Measurements from ENCODE around the gene PLCH1. TPM values are rescaled to one million over a fixed set of nuclear protein-coding genes. Genes with fewer than 3 reads are reported as not detected.
"Not testable (repeated sequence)": the region's sequence is repeated elsewhere in the genome, so short reads cannot be mapped to it uniquely, and the experiment has no call there.

PLCH1 gene
- total RNA-seq, 1 donor from 2014 or later = 14.0 TPM

DNA sequence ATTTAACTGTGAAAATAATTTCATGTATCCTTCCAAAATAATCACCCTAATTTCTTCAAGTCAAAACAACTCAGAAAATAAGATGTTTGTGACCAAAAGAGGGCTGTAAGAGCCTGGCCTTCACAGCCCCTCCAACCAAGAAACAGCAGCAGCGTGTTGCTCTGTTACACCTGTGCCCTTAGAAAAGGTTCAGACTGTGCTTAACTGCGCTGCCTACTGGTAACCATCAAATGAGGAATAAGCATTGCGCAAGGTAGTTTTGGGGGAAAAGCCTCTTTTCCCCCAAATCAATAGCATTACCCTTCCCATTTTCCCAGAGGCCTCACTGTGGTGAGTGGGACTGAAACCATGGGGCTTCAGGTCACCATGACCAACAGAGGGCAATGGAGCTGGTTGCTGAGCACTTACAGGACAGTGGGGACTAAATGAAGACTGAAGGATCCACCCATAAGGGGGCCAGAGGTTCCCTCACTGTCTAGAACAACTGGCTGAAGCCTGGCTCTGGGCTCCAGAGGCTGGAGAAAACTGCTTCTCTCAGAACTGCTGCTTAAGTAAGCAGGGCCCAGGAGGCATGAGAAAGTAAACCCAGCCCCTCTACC lies 110.7 kb downstream of the PLCH1 start:
- H3K4me3 ChIP-seq = no peak overlapping the region
- intact Hi-C loops (cut with DNase I) = no loop called here
- no peaks in the 10 kb centered on the region for H3K36me3 ChIP-seq
- no peak for ATAC-seq
- H3K27ac ChIP-seq = no peak overlapping the region
- no peaks in the 10 kb centered on the region for H3K9me3 ChIP-seq
- TF ChIP-seq, protein P1, sequence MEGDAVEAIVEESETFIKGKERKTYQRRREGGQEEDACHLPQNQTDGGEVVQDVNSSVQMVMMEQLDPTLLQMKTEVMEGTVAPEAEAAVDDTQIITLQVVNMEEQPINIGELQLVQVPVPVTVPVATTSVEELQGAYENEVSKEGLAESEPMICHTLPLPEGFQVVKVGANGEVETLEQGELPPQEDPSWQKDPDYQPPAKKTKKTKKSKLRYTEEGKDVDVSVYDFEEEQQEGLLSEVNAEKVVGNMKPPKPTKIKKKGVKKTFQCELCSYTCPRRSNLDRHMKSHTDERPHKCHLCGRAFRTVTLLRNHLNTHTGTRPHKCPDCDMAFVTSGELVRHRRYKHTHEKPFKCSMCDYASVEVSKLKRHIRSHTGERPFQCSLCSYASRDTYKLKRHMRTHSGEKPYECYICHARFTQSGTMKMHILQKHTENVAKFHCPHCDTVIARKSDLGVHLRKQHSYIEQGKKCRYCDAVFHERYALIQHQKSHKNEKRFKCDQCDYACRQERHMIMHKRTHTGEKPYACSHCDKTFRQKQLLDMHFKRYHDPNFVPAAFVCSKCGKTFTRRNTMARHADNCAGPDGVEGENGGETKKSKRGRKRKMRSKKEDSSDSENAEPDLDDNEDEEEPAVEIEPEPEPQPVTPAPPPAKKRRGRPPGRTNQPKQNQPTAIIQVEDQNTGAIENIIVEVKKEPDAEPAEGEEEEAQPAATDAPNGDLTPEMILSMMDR (IDR thresholded peaks at IDR 0.05) = no peak
- H3K4me1 ChIP-seq = peaks cover 13% of the 10 kb centered on the region
- no peak for DNase-seq
- no peaks in the 10 kb centered on the region for H3K27me3 ChIP-seq (ENCODE audit: low read depth)

DNA sequence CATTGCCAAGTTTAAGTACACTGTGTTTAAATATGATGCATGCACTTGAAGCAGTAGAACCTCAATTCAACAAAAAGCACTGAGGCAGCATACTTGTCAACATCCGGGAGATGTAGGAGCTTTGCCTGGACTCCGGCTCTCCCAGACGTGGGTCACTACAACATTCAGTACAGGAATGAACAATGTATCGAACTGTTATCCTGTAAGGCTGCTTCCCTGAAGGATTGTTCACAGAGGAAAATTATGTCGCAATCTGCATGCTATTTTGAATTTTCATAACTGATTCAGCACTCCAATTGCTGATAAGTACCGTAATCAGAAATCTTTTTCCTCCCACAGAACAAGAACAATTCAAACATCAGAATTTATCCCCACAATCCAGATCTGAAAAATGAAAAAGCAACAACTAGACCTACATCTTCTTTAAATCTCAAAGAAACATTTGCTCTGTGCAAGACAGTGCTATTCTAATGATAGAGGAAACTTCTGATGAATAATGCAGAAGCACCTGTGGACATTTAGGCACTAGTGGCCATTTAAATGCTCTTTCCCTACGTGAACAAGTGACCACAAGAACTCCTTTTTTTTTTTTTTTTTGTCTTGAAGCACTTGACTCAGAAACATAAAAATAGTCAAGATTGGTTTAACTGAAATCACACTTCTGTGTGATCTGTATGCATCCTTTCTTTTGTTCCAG lies 113.4 kb downstream of the PLCH1 start:
- Histone ChIP-seq H3K4me1 (peaks cover 7% of the 10 kb centered on the region), H3K4me3 (no peak overlapping the region), H3K9me3 (no peaks in the 10 kb centered on the region), H3K27me3 (ENCODE audit: low read depth) (no peaks in the 10 kb centered on the region), H3K36me3 (no peaks in the 10 kb centered on the region), H3K27ac (no peak overlapping the region)
- no peak for DNase-seq
- TF ChIP-seq, protein P1 (IDR thresholded peaks at IDR 0.05) = no peak
- peak in 1 of 2 donors; percentile 87 for ATAC-seq
- intact Hi-C loops (cut with DNase I) = no loop called here

DNA sequence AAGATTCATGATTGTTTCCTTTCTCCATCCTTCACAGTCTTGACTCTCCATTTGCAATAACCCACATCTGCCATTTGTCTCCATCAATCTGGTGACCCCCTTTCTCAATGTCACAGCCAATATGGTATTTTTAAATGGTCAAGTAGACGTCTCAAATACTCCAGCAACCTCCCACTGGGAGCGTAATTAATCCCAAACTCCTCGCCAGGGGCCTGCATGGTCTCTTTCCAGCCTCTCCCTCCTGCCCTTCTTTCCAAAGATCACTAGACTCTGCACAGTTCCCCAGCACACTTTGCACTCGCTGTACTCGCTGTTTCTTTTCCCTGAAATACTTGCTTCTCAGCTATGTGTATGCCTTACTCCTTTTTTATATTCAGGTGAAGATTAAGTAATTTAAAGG lies 115.3 kb downstream of the PLCH1 start:
- Histone ChIP-seq H3K4me1 (peaks cover 7% of the 10 kb centered on the region), H3K27me3 (ENCODE audit: low read depth) (no peaks in the 10 kb centered on the region), H3K36me3 (no peaks in the 10 kb centered on the region), H3K27ac (no peak overlapping the region), H3K4me3 (no peak overlapping the region), H3K9me3 (no peaks in the 10 kb centered on the region)
- ATAC-seq (no peak), DNase-seq (no peak)
- intact Hi-C loops (cut with DNase I) = no loop called here
- TF ChIP-seq, protein P1 (IDR thresholded peaks at IDR 0.05) = no peak

DNA sequence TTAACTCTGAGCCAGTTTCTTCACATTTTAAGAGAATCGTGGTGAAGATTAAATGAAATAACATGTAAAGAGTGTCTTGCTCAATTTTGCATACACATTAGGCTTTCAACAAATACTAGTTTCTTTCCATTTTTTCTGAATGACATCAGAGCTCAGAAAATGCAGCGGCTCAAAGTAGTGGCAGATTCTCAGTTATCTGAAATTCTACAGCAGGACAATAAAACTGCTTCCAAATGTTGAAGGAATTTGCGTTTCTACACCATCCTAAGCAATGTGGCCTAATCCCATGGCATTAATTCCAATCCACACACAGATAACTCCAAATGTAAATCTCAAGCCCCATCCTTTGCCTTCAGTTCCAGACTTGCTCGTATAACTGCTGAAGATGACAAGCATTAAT lies 115.8 kb downstream of the PLCH1 start:
- H3K4me3 ChIP-seq = no peak overlapping the region
- H3K27me3 ChIP-seq (ENCODE audit: low read depth) = no peaks in the 10 kb centered on the region
- DNase-seq (no peak), ATAC-seq (no peak)
- no peak overlapping the region for H3K27ac ChIP-seq
- TF ChIP-seq, protein P1 (IDR thresholded peaks at IDR 0.05) = no peak
- no peaks in the 10 kb centered on the region for H3K9me3 ChIP-seq
- peaks cover 7% of the 10 kb centered on the region for H3K4me1 ChIP-seq
- no peaks in the 10 kb centered on the region for H3K36me3 ChIP-seq
- intact Hi-C loops (cut with DNase I) = no loop called here

DNA sequence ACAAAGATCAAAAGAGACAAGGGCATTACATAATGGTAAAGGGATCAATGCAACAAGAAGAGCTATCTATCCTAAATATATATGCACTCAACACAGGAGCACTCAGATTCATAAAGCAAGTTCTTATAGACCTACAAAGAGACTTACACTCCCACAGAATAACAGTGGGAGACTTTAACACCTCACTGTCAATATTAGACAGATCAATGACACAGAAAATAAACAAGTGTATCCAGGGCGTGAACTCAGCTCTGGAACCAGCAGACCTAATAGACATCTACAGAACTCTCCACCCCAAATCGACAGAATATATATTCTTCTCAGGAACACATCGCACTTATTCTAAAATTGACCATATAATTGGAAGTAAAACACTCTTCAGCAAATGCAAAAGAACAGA lies 122.2 kb downstream of the PLCH1 start:
- intact Hi-C loops (cut with DNase I); DNase-seq; H3K27me3 ChIP-seq (ENCODE audit: low read depth); H3K36me3 ChIP-seq; ATAC-seq; H3K4me1 ChIP-seq; H3K9me3 ChIP-seq; H3K4me3 ChIP-seq; H3K27ac ChIP-seq: not testable (repeated sequence)

DNA sequence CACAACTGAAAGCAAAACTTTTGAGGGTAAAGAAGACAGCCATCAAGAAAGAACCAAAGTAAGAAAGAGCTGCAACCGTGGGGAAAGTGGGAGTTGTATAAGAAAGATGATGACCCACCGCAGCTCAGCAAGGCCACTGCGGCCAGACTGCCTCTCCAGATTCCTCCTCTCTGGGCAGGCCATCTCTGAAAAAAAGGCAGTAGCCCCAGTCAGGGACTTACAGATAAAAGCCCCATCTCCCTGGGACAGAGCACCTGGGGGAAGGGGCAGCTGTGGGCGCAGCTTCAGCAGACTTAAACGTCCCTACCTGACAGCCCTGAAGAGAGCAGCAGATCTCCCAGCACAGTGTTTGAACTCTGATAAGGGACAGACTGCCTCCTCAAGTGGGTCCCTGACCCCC lies 124.3 kb downstream of the PLCH1 start:
- H3K4me1 ChIP-seq; H3K36me3 ChIP-seq; H3K27ac ChIP-seq; H3K27me3 ChIP-seq (ENCODE audit: low read depth); intact Hi-C loops (cut with DNase I); ATAC-seq; H3K9me3 ChIP-seq; H3K4me3 ChIP-seq; DNase-seq: not testable (repeated sequence)

Measured in lower lobe of right lung (tissue), 2 donors.